Measurements from ENCODE around the gene DDN. TPM values are rescaled to one million over a fixed set of nuclear protein-coding genes. Genes with fewer than 3 reads are reported as not detected.

The DDN gene
- total and polyA plus RNA-seq, 10 of the 15 experiments (the other 5 are each of a cell fraction or from before 2014, with no cell fraction given): 0.10 to 13.4 (median 3.7) TPM

- CTCF ChIA-PET: interaction anchor here (1.2 kb wide), 1 partner anchor 53 kb away, joined by 3 read pairs; no protein-coding TSS in a partner anchor
- in situ Hi-C loops (cut with MboI): no loop called here
- RAD21 ChIA-PET (ENCODE audit: unreplicated experiment): no interaction called here
Measured at GRCh38 chr12:49041036-49041880, 42.1 kb upstream of the DDN start.

More at GRCh38 chr12:49041036-49041880, 42.1 kb upstream of the DDN start:
- ChIA-PET SMC1A (ENCODE audit: uncharacterized antibody, unreplicated experiment) (no interaction called here), POLR2A (no interaction called here)
- H3K4me1 ChIP-seq (ENCODE audit: control insufficient read depth, insufficient read depth, low read length): no peaks in the 10 kb centered on the region
- no peak overlapping the region for H3K27ac ChIP-seq (ENCODE audit: control insufficient read depth, insufficient read depth)
- H3K9me3 ChIP-seq (replicated peaks; ENCODE audit: control insufficient read depth, insufficient read depth, low read length): no peaks in the 10 kb centered on the region
- intact Hi-C loops (cut with micrococcal nuclease; ENCODE audit: unreplicated experiment): no loop called here
- H3K4me2 ChIP-seq (ENCODE audit: control insufficient read depth, insufficient read depth): no peak overlapping the region
- H3K79me2 ChIP-seq (ENCODE audit: control insufficient read depth, insufficient read depth, low read length): no peaks in the 10 kb centered on the region
- FAIRE-seq (no peak), DNase-seq (ENCODE audit: low read depth, low spot score) (no peak), ATAC-seq (no peak)
- H3K9ac ChIP-seq (ENCODE audit: control insufficient read depth, insufficient read depth, low read length): no peak overlapping the region
- H2AFZ ChIP-seq (ENCODE audit: control insufficient read depth, low read depth, low read length): no peak overlapping the region
- H3K4me3 ChIP-seq: no peak overlapping the region
- TF ChIP-seq MLLT1 (IDR thresholded peaks at IDR 0.05): no peak
- no peak for TF ChIP-seq BHLHE40 (IDR thresholded peaks at IDR 0.05; ENCODE audit: borderline replicate concordance in 1 of 2, low read depth in 2 of 2, low read length in 1 of 2)
- no peak for TF ChIP-seq BCLAF1 (IDR thresholded peaks at IDR 0.05)
- no peak for TF ChIP-seq SREBF2 (IDR thresholded peaks at IDR 0.05; ENCODE audit: low read length)
- TF ChIP-seq RB1 (IDR thresholded peaks at IDR 0.05; ENCODE audit: borderline replicate concordance): no peak
- no peak for TF ChIP-seq ESRRA (IDR thresholded peaks at IDR 0.05; ENCODE audit: low read length)
- no peak for TF ChIP-seq POLR2AphosphoS2 (IDR thresholded peaks at IDR 0.05; ENCODE audit: low read depth, low read length)
- TF ChIP-seq RFX5 (IDR thresholded peaks at IDR 0.05; ENCODE audit: low read depth, low read length): no peak
- no peak for TF ChIP-seq POLR2AphosphoS5 (IDR thresholded peaks at IDR 0.05; ENCODE audit: low read length)
- no peak for TF ChIP-seq FOXK2 (IDR thresholded peaks at IDR 0.05)
- no peak for TF ChIP-seq PML (IDR thresholded peaks at IDR 0.05; ENCODE audit: low read length)
- 97% methylated on average over 18 of the region's 31 CpGs for WGBS (ENCODE audit: insufficient coverage, insufficient replicate concordance, low lambda C conversion rate, missing lambda C conversion rate)
- H3K27me3 ChIP-seq (replicated peaks in 1 of 2; ENCODE audit: control insufficient read depth in 2 of 2, insufficient read depth in 2 of 2, low read length in 1 of 2): no peaks in the 10 kb centered on the region
- TSS peak; percentile 41 for BruUV-seq (replicated peaks)
- no peaks in the 10 kb centered on the region for H4K20me1 ChIP-seq (ENCODE audit: control insufficient read depth, insufficient read depth)
- peaks cover 40 to 74% of the 10 kb centered on the region in 2 experiments for H3K36me3 ChIP-seq (ENCODE audit: control insufficient read depth in 2 of 2, insufficient read depth in 2 of 2, low read length in 1 of 2)

Measured in GM12878 (cell line).